ENCODE measurements around the gene FAM114A1.
A peak's percentile ranks its signal among the peaks of the same experiment; 100 is the strongest.

FAM114A1 gene

DNA sequence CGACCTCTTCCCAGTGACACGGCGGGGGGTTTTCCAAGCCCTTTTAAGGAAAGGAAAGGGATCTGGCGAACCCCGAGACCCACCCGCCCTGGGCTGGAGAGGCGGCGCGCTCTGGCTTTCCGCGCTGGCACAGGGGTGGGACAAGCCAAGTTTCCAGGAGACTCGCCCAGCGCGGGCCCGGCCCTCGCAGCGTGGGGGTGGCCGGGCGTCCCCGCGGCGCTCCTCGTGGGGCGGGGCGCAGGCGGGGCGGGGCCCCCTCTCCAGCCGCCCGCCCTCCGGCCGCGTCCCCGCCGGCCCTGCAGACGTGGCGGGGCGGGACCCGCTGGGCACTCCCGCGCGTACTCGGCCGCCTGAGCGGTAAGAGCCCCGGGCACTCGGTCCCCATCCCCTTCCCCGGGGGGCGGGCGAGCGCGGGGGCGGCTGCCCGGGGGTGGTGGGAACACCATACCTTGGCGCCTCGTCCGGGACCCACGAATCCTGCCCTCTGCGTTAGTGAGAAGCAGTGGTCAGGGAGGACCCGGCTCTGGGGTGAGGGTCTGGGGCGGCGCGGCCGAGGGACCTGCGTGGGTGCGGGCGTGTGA lies at the start of gene FAM114A1:
Gene FAM114A1, plus strand, starts transcription at position 329 of the 581 bp plus-strand sequence. CDS start 10,273 bp downstream, outside the sequence.
- DNase-seq (ENCODE audit: low read depth, low spot score): peak; percentile 96

DNA sequence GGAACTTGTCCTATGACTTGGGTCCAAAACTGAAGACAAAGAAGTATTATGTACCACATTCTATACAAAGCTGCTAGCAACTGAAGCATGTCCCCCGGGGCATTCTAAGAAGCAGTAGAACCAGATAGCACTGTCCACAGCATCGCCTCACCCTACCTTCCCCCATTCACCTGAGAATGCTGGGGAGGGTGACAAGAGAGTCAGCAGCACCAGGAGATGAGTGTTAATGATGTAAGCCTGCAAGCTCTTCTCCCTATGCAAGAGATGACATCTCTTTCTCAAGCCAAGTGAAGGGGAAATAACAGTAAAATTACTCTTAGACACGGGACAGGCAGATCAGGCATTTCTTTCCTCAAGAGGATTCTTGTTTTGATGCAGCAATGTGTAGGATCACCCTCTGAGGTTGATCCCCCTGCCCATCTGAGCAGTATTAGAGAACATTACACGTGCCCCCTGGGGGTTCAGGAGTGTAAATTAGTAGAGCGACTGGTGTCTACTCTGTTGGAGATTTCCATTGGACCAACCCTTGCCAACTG lies 49.1 kb upstream of the FAM114A1 start:
- no peak for DNase-seq (ENCODE audit: low read depth, low spot score)

DNA sequence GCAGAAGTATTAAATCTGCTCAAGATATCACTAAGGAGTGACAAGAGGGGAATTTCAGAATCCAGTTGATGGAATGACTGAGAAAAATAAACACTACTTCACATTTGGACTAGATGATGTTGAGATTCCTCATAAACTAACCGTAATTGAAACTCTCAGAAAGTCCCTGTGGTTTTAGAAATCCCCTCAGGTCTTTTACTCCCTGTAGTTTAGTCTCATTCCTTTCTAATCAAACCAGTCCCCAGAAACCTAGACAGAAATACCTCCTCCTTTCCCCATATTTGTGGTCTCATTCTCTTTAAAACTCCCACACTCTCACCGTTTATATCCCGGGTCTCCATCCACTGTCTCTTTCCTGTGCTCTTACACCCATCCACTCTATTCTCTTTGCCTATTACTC lies 48.0 kb upstream of the FAM114A1 start:
- peak; percentile 63 for DNase-seq (ENCODE audit: low read depth, low spot score)

DNA sequence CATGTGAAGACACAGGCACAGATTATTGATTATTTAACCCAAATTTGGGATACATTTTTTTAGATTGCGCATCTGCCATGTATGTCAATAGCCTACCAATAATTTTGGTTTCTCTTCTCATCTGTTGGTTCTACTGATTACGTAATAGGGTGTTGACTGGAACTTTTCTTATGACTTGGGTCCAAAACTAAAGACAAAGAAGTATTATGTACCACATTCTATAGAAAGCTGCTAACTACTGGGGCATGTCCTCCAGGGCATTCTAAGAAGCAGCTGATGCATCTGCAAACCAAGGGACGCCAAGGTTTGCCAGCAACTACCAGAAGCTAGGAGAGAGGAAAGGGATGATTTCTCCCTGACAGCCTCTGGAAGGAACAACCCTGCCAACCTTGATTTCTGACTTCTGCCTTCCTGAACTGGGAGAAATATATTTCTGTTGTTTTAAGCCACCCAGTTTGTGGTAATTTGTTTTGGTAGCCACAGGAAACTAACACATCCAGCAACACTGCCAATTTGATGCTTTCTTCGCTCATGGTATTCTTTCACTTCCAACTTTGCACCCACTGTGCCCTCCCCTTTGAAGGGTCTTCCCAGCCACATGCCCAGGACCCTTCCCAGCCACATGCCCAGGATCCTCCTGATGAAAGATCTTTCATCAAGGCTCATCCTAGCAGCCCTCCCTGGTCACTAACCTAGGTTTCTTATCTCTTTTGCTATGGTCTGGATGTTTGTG lies 47.1 kb upstream of the FAM114A1 start:
- no peak for DNase-seq (ENCODE audit: low read depth, low spot score)

DNA sequence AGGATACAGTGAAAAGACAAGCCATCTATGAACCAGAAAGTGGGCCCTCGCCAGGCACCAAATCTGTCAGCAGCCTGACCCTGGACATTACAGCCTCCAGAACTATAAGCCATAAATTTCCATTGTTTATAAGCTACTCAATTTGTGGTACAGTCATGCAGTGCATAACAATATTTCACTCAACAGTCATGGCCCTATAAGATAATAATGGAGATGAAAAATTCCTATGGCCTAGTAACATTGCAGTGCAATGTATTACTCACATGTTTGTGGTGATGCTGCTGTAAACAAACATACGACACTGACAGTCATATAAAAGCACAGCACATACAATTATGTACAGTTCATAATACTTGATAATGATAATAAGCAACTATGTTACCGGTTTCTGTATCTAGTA lies 45.9 kb upstream of the FAM114A1 start:
- no peak for DNase-seq (ENCODE audit: low read depth, low spot score)

DNA sequence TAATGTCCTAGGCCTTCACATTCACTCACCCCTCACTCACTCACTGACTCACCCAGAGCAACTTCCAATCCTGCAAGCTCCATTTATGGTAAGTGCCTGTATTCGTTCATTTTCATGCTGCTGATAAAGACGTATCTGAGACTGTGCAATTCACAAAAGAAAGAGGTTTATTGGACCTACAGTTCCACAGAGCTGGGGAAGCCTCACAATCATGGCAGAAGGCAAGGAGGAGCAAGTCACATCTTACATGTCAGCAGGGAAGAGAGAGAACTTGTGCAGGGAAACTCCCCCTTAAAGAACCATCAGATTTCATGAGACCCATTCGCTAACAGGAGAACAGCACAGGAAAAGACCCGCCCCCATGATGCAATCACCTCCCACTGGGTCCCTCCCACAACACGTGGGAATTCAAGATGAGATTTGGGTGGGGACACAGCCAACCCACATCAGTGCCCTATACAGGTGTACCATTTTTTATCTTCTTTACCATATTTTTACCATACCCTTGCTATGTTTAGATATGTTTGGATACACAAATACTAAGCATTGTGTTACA lies 44.8 kb upstream of the FAM114A1 start:
- DNase-seq (ENCODE audit: low read depth, low spot score): no peak

DNA sequence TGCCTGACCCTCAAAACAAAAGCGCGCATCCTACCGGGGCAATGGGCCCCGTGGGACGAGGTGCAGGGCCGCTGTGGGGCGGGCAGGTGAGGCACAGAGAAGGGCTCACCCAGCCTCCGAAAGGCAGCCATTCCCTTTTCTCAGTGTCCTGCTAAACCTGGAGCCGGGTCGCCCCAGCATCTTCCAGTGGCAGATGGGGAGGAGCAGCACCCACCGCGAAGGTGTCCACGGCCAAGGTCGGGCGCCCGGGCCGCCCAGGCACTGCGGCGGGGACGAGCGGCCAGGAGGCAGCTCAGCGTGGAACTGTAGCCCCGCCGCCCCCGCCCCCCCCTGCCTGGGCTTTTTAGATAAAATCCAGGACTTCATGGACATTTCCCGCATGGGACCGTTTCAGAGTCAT lies 43.8 kb upstream of the FAM114A1 start:
- no peak for DNase-seq (ENCODE audit: low read depth, low spot score)

DNA sequence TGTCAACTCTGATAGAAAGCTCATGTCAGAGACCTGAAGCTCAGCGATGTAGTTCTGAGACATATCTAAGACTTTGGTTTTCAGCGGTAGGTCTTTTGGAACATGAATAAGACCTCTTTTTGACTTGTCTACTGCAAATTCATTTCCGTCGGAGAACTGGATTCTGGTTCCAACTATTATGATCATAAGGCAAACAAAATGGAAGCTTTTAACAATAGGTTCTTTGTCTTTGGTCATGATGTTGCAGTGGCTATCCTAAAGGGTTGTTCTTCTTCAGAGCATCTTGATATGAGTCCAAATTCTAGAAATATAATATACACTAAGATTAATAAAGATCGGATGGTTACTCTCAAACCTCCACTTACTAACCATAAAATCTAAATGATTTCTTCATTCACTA lies 38.4 kb upstream of the FAM114A1 start:
- DNase-seq (ENCODE audit: low read depth, low spot score): no peak

DNA sequence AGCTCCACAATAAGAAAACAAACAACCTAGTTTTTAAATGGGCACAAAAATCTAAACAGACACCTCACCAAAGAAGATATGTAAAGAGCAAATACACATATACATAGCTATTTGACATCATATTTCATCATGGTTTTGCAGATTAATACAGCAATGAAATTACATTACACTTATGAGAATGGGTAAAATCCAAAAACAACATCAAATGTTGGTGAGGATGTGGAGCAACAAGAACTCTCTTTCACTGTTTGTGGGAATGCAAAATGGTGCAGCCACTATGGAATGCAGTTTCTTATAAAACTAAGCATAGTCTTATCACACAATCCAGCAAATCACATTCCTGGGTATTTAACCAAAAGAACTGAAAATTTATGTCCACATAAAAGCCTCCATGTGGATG lies 36.0 kb upstream of the FAM114A1 start:
- DNase-seq (ENCODE audit: low read depth, low spot score): peak; percentile 16

DNA sequence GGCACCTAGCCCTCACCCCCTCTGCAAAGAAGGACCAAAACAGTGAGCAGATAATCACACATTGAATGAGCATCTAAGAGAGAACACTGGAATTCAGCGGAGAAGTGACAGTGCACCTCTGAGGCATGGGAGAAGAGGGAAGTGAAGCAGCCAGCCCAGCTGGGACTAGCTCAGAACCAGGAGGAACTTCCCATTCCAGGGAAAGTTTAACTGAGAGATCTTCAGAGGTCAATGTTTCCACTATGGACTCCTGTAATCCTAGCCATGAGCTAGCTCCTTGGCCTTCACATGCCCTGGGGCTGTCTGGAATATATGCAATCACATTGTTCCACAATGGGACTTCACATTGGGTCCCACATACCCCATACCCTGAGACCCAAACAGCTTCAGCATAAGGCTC lies 35.4 kb upstream of the FAM114A1 start:
- DNase-seq (ENCODE audit: low read depth, low spot score): no peak

DNA sequence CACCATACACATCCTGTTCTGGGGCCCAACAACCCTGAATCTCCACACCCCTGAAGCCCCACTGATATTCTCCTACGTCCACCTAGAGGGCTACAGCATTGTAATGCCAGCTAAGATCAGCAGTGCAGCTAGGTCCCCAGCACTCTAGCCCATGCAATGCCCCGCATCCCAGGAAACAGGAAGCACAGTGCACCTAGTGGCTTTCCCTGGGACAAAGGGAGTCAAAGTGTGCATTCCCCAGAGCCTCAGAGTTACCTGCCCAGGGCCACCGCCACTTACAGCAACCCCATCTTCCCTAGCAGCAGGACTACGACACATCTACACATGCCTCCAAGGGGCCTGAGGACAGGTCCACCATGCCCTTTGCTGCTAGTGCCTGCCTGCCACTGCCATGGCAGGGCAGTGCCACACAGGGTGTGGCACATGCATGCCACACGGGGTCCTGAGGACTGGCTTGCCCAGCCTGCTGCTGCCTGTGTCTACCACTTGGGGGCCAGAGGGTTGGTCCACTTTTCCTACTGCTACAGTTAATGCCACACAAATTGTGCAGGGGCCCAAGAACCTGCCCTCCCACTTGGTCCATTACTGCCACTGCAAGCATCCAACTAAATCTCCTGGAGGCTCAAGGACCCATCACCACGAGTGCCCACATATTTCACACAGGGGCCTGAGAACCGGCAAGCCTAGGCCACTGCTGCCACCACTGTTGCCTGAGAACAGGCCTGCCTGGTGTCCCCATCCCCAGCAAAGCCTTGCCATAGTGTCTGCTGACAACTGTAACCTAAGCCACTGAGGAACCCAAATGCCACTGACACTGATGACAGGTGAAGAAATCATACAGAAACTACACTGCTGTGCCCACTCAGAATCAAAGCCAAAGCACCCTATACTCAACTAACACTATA lies 34.7 kb upstream of the FAM114A1 start:
- DNase-seq (ENCODE audit: low read depth, low spot score): no peak

DNA sequence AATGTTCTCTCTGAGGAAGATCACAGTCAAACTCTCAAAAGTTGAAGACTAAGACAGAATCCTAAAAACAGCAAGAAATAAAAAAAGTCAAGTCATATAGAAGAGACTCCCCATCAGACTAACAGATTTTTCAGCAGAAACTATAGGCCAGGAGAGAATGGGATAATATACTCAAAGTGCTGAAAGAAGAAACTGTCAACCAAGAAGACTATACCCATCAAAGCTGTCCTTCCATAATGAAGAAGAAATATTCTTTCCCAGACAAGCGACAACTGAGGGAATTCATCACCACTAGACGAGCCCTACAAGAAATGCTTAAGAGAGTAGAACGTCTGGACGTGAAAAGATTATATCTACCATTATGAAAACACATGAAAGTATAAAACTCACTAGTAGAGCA lies 33.0 kb upstream of the FAM114A1 start:
- no peak for DNase-seq (ENCODE audit: low read depth, low spot score)

DNA sequence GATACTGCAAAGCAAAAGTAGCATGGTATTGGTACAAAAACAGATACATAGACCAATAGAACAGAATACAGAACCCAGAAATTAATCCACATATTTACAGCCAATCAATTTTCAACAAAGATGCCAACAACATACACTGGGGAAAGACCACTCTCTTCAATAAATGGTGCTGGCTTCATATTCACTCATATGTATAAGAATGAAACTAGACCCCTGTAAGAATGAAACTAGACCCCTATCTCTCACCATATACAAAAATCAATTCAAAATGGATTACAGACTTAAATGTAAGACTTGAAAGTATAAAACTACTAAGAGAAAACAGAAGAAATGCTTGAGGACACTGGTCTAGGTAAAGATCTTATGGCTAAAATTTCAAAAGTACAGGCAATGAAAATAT lies 30.3 kb upstream of the FAM114A1 start:
- no peak for DNase-seq (ENCODE audit: low read depth, low spot score)

DNA sequence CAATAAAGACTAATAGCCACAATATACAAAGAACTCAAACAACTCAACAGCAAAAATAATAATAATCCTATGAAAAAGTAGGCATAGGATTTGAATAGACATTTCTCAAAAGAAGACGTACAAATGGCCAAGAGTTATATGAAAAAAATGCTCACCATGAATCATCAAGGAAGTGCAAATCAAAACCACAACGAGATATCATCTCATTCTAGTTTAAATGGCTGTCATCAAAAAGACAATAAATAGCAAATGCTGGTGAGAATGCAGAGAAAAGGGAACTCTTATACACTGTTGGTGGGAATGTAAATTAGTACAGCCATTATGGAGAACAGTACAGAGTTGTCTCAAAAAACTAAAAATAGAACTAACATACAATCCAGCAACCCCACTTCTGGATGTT lies 29.8 kb upstream of the FAM114A1 start:
- no peak for DNase-seq (ENCODE audit: low read depth, low spot score)

DNA sequence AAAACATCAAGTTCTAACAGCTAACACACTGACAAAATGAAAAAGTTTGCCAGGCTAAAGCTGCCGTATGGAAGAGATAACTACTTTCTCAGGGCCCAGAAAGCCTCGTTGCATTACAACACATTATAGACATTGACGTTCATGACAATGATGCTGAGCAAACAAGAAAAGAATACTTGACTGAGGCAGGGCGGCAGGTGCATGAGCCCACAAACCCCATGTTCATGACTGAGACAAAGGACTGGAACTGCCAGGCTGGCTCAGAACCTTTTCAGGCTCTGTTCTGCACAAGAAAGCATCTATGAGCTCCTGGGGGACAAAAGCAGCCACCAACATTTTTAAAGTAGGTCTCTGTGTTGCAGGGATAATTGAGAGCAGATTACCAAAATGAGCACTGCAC lies 24.6 kb upstream of the FAM114A1 start:
- DNase-seq (ENCODE audit: low read depth, low spot score): no peak

DNA sequence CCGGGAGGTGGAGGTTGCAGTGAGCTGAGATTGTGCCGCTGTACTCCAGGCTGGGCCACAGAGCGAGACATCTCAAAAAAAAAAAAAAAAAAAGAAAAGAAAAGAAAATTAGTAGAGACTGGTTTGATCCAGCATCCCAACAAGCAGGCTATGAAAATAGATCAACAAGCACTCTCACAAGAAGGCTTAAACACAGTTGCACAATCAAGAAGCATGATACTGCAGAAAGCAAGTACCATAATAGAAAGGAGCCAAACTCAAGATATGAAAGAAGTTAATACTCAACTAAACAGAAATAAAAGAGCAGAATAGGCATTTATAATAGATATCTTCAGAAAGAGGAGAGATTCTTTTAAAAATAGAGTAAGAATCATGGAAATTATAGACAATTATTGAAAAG lies 21.6 kb upstream of the FAM114A1 start:
- DNase-seq (ENCODE audit: low read depth, low spot score): no peak

DNA sequence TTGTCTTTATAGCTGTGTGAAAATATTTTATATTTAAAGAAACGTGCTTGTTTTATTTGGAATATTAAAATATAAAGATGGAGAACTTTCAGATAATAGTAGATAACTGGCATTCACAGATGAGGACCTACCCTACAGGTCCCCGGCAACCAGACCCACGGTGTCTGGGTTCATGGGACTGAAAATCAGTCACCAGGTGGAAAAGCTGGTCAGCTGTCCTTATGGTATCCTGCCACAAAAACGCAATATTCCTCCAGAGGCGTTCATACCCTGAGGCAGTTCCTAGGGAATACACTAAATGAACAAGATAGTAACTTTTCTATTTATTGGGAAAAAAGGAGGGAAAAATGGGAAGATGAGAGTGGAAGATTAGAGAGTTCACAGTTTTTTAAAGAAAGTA lies 12.1 kb upstream of the FAM114A1 start:
- DNase-seq (ENCODE audit: low read depth, low spot score): no peak

DNA sequence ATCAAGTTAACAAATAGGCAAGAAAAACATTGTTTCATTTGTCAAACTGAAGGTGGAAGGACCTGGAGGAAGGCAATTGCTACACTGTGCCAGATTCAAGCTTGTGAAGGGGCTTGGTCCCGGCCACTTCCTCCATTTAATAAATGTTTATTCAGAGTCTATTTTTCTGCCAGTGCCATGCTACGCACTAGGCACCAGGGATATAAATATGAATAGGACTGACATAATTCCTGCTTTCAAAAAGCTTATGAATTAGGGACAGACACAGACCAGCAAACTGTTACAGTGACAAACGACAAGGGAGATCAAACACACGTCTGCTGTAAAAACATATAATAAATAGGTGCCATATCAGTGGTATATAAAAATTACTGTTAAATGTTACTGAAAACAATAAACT lies 11.6 kb upstream of the FAM114A1 start:
- no peak for DNase-seq (ENCODE audit: low read depth, low spot score)

DNA sequence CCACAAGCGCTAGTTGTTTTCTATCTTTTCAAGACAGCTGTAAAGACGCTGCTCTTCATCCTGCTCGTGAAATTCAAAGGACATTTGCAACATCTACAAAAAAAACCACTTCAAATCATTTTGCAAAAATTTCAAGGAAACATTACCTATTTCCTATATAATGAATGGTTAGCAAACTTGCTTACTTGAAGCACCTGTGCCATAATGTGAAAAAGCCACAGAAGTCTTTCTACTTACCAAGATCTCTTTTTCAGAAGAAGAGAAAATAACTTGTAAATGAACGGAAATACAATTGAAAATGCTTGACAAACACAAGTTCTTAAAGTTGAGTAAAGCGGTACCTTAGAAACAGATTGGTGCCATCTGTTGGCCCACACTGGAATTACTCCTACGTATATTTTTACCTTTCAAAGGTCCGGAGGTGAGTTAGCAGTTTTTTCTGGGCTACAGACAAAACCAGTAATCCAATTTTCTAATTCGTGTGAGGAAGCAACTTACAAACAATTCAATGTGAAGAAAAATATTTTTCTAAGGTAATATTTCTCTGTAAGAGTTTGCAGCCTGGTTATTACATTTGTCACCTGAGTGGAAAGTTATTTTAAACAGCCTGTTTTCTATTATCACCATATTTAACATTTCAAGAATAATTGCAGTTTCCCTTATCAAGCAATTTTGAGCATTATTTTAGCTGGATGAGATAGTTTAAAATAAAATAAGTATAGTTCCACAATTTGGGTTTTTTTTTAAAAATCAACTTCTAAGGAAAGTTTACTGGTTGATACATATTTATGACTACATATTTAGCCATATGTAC lies 10.9 kb upstream of the FAM114A1 start, which contains the start of gene TLR6:
Gene TLR6, minus strand, starts transcription at position 294 of the 814 bp plus-strand sequence. CDS start 27,344 bp downstream, outside the sequence.
- peak; percentile 68 for DNase-seq (ENCODE audit: low read depth, low spot score)

DNA sequence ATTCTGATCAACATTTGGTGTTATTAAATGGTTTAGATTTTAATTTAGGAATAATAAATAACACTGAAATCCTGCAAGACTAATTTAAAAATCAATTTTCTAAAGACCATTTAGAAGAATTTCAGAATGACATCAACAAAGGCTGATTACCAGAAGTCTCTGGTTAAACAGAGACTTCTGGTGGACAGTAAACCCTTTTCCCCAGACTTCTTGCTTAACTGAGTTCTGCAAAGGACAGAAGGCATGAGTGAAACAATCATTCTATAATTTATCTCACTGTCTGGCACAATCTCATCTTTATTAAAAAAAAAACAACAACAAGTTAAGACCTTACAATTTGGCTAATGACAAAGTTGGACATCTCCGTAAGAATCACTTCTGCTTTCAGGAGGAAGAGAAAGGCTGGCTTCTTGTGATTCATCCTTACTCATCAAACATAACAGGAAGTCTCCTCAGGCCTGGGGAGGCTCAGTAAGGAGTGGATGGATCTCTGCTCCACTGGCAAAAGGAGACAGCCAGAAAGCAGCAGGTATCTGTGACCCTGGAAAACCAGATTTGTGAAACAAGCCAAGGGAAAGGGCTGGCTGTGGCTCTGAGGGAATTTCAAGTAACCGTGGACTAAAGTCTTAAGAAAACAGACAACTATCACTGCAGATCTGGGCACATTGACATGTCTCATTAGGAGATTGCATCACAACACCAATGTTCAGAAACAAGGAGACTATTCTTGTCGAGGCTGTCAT lies 10.1 kb upstream of the FAM114A1 start:
- peak; percentile 66 for DNase-seq (ENCODE audit: low read depth, low spot score)
